Measurements from ENCODE around the gene MUC6. TPM values are rescaled to one million over a fixed set of nuclear protein-coding genes. Genes with fewer than 3 reads are reported as not detected.

MUC6 gene
- total RNA-seq, 4 donors from 2014 or later, result 0.19 TPM; not detected in 3

- Histone ChIP-seq H3K27me3 (no peaks in the 10 kb centered on the region), H3K4me1 (peaks cover 3 to 33% (median 13%) of the 10 kb centered on the region in 3 donors), H3K36me3 (peaks cover 43 to 100% (median 77%) of the 10 kb centered on the region in 3 donors), H3K27ac (no peak overlapping the region), H3K4me3 (no peak overlapping the region), H3K9me3 (no peaks in the 10 kb centered on the region)
- 68 to 80% methylated on average over 4 to 10 of the region's 10 CpGs for WGBS, 2 donors
- DNase-seq, result no peak
- TF ChIP-seq, protein P1, sequence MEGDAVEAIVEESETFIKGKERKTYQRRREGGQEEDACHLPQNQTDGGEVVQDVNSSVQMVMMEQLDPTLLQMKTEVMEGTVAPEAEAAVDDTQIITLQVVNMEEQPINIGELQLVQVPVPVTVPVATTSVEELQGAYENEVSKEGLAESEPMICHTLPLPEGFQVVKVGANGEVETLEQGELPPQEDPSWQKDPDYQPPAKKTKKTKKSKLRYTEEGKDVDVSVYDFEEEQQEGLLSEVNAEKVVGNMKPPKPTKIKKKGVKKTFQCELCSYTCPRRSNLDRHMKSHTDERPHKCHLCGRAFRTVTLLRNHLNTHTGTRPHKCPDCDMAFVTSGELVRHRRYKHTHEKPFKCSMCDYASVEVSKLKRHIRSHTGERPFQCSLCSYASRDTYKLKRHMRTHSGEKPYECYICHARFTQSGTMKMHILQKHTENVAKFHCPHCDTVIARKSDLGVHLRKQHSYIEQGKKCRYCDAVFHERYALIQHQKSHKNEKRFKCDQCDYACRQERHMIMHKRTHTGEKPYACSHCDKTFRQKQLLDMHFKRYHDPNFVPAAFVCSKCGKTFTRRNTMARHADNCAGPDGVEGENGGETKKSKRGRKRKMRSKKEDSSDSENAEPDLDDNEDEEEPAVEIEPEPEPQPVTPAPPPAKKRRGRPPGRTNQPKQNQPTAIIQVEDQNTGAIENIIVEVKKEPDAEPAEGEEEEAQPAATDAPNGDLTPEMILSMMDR (IDR thresholded peaks at IDR 0.05), result no peak
- TF ChIP-seq POLR2A (IDR thresholded peaks at IDR 0.05), result no peak
- intact Hi-C loops (cut with DNase I), result no loop called here
Measured at GRCh38 chr11:990101-990500, 46.4 kb downstream of the MUC6 start.

DNA sequence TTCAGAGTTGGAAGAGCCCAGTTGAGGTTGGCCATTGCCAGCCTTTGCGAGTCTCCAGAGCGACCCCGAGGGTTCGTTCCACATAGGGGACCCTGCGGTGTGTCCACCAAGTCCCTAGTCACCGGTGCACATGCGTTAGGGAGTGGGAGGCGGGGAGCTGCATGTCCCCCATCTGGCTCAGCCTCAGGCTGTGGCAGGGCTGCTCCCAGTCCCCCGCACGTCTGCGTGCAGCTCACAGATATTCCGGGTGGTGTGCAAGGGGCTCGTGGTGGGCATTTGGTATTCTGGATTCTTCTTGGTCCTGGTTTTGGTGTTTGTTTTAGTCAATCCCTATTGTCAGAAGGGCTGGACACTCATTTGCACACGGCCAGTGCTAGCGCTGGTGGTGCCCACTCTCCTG is 48.8 kb downstream of the MUC6 start:
- no peak for DNase-seq
- Histone ChIP-seq H3K4me1 (peaks cover 3 to 27% (median 10%) of the 10 kb centered on the region in 3 donors), H3K4me3 (no peak overlapping the region), H3K36me3 (peaks cover 32 to 100% (median 68%) of the 10 kb centered on the region in 3 donors), H3K9me3 (no peaks in the 10 kb centered on the region), H3K27ac (no peak overlapping the region), H3K27me3 (no peaks in the 10 kb centered on the region)
- intact Hi-C loops (cut with DNase I), result no loop called here
- TF ChIP-seq, protein P1 (IDR thresholded peaks at IDR 0.05), result no peak
- TF ChIP-seq POLR2A (IDR thresholded peaks at IDR 0.05), result no peak
- 97 to 98% methylated on average over 14 of the region's 15 CpGs for WGBS, 2 donors

- no peak for TF ChIP-seq POLR2A (IDR thresholded peaks at IDR 0.05)
- TF ChIP-seq, protein P1 (IDR thresholded peaks at IDR 0.05), result no peak
- 93% methylated on average over 3 of the region's 9 CpGs; no CpG with 5 or more reads in 1 of the 2 donors for WGBS, 2 donors
- no peaks in the 10 kb centered on the region for H3K27me3 ChIP-seq
- no peak overlapping the region for H3K4me3 ChIP-seq
- no peaks in the 10 kb centered on the region for H3K9me3 ChIP-seq
- H3K4me1 ChIP-seq, result peaks cover 3 to 20% (median 10%) of the 10 kb centered on the region in 3 donors
- no peak overlapping the region for H3K27ac ChIP-seq
- peaks cover 29 to 100% (median 64%) of the 10 kb centered on the region in 3 donors for H3K36me3 ChIP-seq
- no peak for DNase-seq
- intact Hi-C loops (cut with DNase I), result no loop called here
Measured at GRCh38 chr11:986952-987305, 49.6 kb downstream of the MUC6 start.

- TF ChIP-seq, protein P1 (IDR thresholded peaks at IDR 0.05), result no peak
- no peak for TF ChIP-seq POLR2A (IDR thresholded peaks at IDR 0.05)
- 32 to 74% methylated on average over 6 to 8 of the region's 28 CpGs for whole genome bisulfite sequencing, 2 donors
- Histone ChIP-seq H3K4me3 (no peak overlapping the region), H3K27me3 (no peaks in the 10 kb centered on the region), H3K9me3 (no peaks in the 10 kb centered on the region), H3K36me3 (peaks cover 29 to 100% (median 68%) of the 10 kb centered on the region in 3 donors), H3K4me1 (peaks cover 3 to 17% (median 10%) of the 10 kb centered on the region in 3 donors), H3K27ac (peak overlapping the region in 1 of 4 donors; percentile 33)
- intact Hi-C loops (cut with DNase I), result no loop called here
- DNase-seq, result no peak
Measured at GRCh38 chr11:986270-986951, 50.1 kb downstream of the MUC6 start.

- Histone ChIP-seq H3K4me3 (no peak overlapping the region), H3K27ac (peak overlapping the region in 1 of 4 donors; percentile 33), H3K4me1 (peaks cover 3 to 17% (median 10%) of the 10 kb centered on the region in 3 donors), H3K27me3 (no peaks in the 10 kb centered on the region), H3K36me3 (peaks cover 29 to 100% (median 71%) of the 10 kb centered on the region in 3 donors), H3K9me3 (no peaks in the 10 kb centered on the region)
- DNase-seq, result no peak
- intact Hi-C loops (cut with DNase I), result no loop called here
- TF ChIP-seq, protein P1 (IDR thresholded peaks at IDR 0.05), result no peak
- WGBS, 2 donors, result 100% methylated on average over 2 to 4 of the region's 20 CpGs
Measured at GRCh38 chr11:985848-986247, 50.7 kb downstream of the MUC6 start.
